Astrocyte of the cerebellum (primary cell): ENCODE measurements around the gene SLC27A5.

Experiments
- DNase-seq: peaks from one replicate; pipeline ENCODE4 v3.0.0-alpha.2; 2011; ENCODE audit warnings: low read depth
- H3K4me3 ChIP-seq: 2 replicates; pipeline ENCODE4 v1.5.1; 2011; ENCODE audit warnings: mild to moderate bottlenecking, low read depth, low read length, moderate library complexity
- in situ Hi-C: cut with HindIII; loops from 2 replicates; pipeline ENCODE4 v1.10.0; 2017; ENCODE audit warnings: low sequenced_read_pairs
- TF ChIP-seq, protein P1 (sequence below): IDR thresholded peaks from 2 replicates; pipeline ENCODE4 v1.5.1; 2012; ENCODE audit warnings: low read length, low read depth, moderate library complexity, mild to moderate bottlenecking; ENCODE audit errors: missing control alignments

The SLC27A5 gene

DNA sequence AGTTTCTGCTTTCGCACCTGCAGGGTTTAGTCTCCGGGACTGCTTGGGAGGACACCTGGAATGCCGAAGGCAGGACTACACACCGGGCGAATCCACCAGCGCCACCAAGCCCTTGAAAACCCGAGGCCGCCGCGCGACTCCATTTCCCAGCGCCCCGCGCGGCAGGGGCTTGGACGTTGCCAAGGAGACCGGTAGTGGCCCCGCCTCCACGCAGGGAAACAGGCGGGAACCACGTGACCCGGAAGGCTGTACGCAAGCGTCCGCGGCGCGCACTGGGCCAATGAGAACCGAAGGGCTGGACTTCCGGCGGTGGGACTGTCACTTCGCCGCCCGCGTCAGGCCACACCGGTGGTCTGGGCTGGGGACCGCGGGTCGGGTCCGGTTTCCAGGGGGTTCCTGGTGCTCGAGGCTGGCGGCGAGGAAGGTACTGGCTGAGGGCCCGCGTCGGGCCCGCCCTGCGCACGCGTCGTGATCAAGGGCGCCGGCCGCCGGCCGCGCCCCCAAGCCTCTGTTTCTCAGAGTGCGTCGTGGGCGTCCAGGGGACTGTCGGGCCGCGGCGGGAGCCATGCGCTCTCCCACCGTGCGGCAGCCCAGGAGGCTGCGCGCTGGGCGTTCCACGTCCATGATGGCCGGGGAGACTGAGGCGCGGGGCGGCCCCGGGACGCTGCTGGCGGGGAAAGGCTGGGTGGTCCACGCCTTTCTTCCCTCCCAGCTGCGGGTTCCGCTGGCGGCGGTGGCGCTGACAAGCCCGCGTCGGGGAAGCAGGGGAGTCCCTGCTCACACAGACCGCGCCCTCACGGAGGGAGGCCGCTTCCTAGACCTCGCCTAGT, 44.8 kb downstream of the SLC27A5 start, which contains the start of gene ZNF324:
Gene ZNF324 (plus strand): TSS at position 321 of the 830 bp plus-strand sequence. CDS start 2,106 bp downstream, outside the sequence.
- in situ Hi-C loops, result no loop called here
- DNase-seq, result peak; percentile 89
- TF ChIP-seq, protein P1, sequence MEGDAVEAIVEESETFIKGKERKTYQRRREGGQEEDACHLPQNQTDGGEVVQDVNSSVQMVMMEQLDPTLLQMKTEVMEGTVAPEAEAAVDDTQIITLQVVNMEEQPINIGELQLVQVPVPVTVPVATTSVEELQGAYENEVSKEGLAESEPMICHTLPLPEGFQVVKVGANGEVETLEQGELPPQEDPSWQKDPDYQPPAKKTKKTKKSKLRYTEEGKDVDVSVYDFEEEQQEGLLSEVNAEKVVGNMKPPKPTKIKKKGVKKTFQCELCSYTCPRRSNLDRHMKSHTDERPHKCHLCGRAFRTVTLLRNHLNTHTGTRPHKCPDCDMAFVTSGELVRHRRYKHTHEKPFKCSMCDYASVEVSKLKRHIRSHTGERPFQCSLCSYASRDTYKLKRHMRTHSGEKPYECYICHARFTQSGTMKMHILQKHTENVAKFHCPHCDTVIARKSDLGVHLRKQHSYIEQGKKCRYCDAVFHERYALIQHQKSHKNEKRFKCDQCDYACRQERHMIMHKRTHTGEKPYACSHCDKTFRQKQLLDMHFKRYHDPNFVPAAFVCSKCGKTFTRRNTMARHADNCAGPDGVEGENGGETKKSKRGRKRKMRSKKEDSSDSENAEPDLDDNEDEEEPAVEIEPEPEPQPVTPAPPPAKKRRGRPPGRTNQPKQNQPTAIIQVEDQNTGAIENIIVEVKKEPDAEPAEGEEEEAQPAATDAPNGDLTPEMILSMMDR, result no peak
- peak within 1 kb of the TSS; percentile 85 for H3K4me3 ChIP-seq

DNA sequence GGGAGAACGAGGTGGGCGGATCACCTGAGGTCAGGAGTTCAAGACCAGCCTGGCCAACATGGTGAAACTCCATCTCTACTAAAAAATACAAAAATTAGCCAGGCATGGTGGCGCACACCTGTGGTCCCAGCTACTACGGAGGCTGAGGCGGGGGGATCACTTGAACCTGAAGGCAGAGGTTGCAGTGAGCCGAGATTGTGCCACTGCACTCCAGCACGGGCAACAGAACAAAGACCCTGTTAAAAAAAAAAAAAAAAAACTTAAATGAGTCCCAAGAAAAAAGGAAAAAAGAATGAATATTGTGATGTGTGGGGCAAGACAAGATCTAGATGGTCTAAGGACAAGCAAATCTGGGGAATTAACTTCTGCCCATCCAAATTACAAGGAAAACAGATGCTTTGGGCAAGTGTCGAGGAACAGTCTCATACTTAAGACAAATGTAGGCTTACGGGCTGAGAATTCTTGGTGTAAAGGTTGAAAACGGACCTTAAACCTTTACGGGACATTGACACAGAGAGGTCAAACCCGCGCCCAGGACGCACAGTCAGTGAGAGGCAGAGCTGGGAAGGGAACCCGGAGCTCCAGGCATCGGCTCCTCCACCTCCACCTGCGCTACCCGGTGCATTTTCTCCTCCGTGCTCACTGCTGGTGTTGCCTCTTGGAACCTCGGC, 45.6 kb downstream of the SLC27A5 start:
- no peak for DNase-seq
- TF ChIP-seq, protein P1, result no peak
- in situ Hi-C loops, result no loop called here
- peak overlapping the region; percentile 85 for H3K4me3 ChIP-seq

DNA sequence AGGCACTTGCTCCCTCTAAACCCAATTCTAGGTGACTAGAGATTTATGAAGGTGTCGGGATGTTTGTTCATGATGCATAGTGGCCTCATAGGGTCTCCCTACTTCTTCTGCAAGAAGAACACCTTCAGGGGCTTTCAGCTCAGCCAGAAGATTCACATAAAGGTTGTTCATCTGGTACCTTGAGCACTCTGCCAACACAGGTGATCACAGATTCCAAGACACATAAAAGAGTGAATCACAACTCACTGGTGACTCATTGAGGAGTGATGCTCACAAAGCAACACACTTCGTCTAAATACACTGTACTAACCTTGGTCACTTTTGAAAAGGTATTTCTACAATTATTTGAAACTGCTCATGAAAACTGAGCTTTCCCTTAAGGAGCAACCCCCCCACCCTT, 51.8 kb downstream of the SLC27A5 start:
- DNase-seq, result no peak

DNA sequence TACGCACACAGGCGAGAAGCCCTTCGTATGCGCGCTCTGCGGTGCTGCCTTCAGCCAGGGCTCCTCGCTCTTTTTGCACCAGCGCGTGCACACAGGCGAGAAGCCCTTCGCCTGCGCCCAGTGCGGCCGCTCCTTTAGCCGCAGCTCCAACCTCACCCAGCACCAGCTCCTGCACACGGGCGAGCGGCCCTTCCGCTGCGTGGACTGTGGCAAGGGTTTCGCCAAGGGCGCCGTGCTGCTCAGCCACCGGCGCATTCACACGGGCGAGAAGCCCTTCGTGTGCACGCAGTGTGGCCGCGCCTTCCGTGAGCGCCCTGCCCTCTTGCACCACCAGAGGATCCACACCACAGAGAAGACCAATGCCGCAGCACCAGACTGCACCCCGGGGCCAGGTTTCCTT, 55.7 kb downstream of the SLC27A5 start:
- TF ChIP-seq, protein P1, result no peak
- no peak for DNase-seq
- no peak overlapping the region for H3K4me3 ChIP-seq
- in situ Hi-C loops, result no loop called here

More for the DNA sequence above, 51.8 kb downstream of the SLC27A5 start:
- in situ Hi-C loops, result no loop called here
- TF ChIP-seq, protein P1, result no peak
- H3K4me3 ChIP-seq, result no peak overlapping the region

DNA sequence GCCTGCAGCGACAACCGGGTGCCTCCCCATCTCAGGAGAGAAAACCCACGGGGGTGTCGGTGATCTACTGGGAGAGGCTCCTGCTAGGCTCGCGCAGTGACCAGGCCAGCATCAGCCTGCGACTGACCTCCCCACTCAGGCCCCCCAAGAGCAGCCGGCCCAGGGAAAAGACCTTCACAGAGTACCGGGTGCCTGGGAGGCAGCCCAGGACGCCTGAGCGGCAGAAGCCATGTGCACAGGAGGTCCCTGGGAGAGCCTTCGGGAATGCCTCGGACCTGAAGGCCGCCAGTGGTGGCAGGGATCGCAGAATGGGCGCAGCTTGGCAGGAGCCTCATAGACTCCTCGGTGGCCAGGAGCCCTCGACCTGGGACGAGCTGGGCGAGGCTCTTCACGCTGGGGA, 56.5 kb downstream of the SLC27A5 start:
- in situ Hi-C loops, result no loop called here
- TF ChIP-seq, protein P1, result no peak
- DNase-seq, result no peak
- H3K4me3 ChIP-seq, result no peak overlapping the region

DNA sequence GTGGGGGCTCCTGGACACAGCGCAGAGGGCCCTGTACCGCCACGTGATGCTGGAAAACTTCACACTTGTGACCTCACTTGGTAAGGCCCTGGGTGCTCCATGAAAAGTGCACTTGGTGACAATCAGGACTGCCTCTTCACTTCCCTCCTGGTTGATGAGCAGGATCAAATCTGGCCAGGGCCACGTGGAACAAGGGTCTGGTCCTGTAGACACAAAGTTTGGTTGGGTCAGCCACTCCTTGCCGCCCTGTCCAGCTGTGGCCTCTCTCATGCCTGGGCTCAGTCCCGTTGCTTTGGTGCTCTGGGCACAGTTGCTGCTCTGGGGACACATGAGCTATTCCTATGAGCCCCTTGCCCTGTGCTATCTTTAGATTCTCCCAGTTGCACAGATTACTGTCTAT, 58.0 kb downstream of the SLC27A5 start:
- no peak overlapping the region for H3K4me3 ChIP-seq
- TF ChIP-seq, protein P1, result no peak
- in situ Hi-C loops, result no loop called here
- no peak for DNase-seq
